TTC549 (cell line): ENCODE data around the gene CCNE1.
A peak's percentile ranks its signal among the peaks of the same experiment; 100 is the strongest.
"Not testable (repeated sequence)": the region's sequence is repeated elsewhere in the genome, so short reads cannot be mapped to it uniquely, and the experiment has no call there.

Experiments
- FAIRE-seq: peaks from 2 replicates; lab custom pipeline; 2012; peaks lifted over from hg19 to GRCh38; lab: Jason Lieb, UNC

CCNE1 gene

DNA sequence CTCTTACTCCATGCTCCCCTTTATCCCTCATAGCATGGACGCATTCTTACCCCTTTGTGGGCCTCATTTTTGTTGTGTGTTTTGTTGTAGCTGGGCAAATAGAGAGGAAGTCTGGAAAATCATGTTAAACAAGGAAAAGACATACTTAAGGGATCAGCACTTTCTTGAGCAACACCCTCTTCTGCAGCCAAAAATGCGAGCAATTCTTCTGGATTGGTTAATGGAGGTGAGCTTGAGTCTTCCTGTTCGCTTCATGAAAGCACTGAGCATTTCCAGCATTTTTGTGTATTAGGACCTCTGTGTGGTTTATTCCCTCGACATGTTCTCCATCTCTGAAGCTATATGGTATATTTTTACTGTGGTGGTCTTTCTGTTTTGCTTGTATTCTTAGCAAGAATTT is 5.5 kb downstream of the CCNE1 start:
- no peak for FAIRE-seq

DNA sequence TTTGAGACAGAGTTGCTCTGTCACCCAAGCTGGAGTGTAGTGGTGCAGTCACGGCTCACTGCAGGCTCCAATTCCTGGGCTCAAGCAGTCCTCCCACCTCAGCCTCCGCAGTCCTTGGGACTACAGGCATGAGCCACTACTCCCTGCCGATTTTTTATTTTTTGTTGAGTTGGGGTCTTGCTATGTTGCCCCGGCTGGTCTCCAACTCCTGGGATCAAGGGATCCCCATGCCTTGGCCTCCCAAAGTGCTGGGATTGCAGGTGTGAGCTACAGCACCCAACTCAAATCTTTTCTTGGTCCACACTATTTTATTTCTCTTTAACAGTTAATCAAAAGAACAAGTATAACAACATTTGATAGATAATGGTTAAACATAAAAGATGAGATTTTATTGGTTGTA is 7.5 kb downstream of the CCNE1 start:
- no peak for FAIRE-seq

DNA sequence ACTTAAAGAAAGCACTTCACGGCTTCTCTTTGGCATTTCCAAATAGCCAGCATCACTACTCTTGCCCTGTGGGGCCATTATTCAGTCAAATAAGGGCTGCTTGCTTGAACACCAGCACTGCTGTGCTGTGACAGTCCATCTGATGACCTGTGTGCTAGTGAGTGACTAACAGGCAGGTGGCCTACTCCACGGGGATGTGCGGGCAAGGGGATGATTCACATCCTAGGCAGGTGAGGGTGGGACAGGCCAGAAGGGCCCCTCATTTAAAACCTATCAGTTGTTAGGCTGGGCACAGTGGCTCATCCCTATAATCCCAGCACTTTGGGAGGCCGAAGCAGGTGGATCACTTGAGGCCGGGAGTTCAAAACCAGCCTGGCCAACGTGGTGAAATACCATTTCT is 8.2 kb downstream of the CCNE1 start:
- no peak for FAIRE-seq

GRCh38 chr19:29823581-29824330 is 12.0 kb downstream of the CCNE1 start:
- no peak for FAIRE-seq

- not testable (repeated sequence) for FAIRE-seq
Observed at GRCh38 chr19:29825263-29825662, 13.5 kb downstream of the CCNE1 start.

DNA sequence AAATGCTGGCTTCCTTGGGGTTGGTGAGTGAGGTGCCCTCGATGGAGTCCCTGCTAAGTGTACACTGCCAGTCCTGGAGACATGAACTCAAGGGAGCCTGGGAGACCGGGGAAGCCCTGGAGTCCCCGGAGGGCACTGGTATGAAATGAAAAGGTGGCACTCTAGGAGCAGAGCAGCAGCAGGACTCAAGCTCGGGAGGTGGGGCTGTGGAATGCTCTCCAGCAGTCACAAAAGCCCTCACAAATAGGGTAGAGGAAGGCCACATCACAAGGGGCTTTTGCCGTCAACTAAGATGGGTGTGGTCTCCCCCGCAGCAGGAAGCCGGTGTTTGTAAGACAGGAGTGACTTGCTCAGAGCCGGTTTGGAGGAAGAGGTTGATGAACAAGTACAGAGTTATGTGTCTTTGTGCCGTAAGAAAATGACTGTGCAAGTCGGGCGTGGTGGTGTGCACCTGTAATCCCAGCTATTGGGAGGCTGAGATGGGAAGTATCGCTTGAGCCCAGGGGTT is 19.3 kb downstream of the CCNE1 start:
- no peak for FAIRE-seq

DNA sequence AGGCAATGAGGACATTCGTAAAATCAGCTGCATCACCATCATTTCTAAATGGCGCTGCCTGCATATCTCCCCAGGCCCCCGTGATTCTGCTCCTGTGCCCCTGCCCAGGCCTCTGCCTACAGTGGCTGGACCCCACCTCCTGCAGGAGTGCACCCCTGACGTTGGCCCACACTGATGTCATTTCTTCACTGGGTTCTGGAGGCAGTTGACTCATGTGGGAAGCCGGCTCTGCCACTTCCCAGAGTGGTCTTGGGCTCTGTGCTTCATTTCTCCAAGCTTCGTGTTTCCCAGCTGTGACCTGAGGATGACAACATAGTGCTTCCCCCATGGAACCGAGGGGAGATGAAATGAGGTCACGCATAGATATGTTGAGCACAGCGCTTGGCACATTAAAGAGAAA is 19.9 kb downstream of the CCNE1 start:
- no peak for FAIRE-seq

- no peak for FAIRE-seq
Observed at GRCh38 chr19:29832801-29833200, 21.0 kb downstream of the CCNE1 start.

- no peak for FAIRE-seq
Observed at GRCh38 chr19:29833614-29834261, 21.9 kb downstream of the CCNE1 start.

GRCh38 chr19:29834991-29835846 is 23.4 kb downstream of the CCNE1 start:
- FAIRE-seq: no peak

GRCh38 chr19:29836409-29836825 is 24.6 kb downstream of the CCNE1 start:
- FAIRE-seq: no peak

GRCh38 chr19:29837448-29837981 is 25.7 kb downstream of the CCNE1 start:
- no peak for FAIRE-seq

- no peak for FAIRE-seq
Observed at GRCh38 chr19:29837996-29838395, 26.2 kb downstream of the CCNE1 start.

- FAIRE-seq: no peak
Observed at GRCh38 chr19:29840066-29840950, 28.5 kb downstream of the CCNE1 start.

- no peak for FAIRE-seq
Observed at GRCh38 chr19:29841209-29841558, 29.4 kb downstream of the CCNE1 start.

DNA sequence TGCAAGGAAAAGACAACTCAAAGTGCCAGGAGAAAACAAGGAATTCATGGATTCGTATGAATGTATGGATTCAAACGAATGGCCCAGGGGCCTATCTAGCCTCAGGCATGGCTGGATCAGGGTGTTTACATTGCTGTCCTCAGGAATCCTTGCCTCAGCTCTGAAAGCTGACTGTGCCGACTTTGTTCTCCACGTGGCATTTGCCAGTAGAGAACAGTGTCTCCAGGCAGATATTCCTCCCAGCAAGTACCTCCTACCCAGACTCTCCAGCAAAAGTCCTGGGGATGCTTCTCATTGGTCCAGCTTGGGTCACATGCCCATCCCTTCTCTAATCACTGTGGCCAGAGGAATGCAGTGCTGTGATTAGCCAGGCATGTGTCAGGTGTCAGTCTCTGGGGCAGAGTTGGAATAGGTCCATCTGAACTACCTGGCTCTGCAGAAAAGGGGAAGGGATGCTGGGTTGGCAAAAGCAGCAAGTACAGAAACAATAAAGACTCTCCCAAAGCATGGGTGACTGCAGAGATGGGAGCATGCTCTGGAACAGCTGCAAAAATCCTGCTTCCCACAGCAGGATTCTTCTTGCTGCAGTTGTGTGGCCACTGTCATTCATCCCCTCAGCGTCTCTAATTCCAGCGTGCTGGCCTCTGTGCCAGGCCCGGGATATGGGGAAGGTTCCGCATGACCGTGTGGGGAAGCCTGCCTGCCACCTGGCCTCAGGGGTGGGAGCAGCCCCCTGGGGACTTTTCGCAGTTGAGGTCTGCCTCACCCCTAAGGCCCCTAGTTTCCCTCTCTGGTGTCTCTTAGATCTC is 30.0 kb downstream of the CCNE1 start:
- peak; percentile 96 for FAIRE-seq

- no peak for FAIRE-seq
Observed at GRCh38 chr19:29842471-29843179, 30.8 kb downstream of the CCNE1 start.

DNA sequence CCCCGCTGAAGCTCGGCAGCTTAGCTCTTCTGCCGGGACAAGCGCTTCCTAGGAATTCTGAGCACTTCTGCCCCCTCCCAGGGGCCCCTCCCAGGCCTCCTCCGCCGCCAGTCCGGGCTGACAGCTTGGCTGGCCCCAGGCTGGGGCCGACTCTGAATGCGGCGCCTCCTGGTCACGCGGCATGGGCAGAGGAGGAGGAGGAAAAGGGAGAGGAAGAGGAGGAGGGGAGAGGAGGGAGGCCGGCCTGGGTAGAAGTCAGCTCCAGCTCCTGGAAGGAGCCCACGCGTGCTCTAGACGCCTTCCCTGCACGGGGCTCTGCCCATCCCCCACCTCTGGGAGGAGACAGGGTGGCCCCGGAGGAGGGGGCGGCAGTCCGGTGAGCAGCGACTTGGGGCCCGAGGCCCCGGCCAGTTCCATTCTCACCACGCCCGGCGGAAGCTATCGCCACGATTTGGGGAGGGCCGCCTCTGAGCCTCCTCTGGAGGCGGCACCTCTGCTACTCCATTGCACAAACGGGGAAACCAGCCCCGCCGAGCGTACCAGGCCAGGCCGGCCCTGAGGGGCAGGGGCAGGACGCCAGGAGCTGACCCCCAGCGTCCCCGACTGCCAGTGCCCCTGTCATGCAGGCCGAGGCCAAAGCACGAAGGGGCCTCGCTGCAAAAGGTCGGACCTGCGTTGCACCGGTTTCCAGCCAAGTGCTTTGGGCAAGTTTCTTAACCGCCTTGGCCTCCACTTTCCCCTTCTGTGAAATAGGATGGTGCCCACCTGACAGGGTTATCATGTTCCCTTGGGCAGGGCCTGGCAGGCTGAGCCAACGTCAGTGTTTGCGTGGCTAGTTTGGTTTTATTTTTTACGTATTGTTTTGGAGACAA is 31.6 kb downstream of the CCNE1 start:
- peak; percentile 31 for FAIRE-seq
